Neural progenitor cell (in vitro differentiated cells): Measurements from ENCODE around the gene TAS2R19. TPM values are rescaled to one million over a fixed set of nuclear protein-coding genes. Genes with fewer than 3 reads are reported as not detected.
"Not testable (repeated sequence)": the region's sequence is repeated elsewhere in the genome, so short reads cannot be mapped to it uniquely, and the experiment has no call there.

Experiments used
- DNase-seq: peaks from one replicate; pipeline ENCODE4 v3.0.0-alpha.2; 2016; ENCODE audit warnings: low spot score
- H2AFZ ChIP-seq: fragments of 200-600 bp; sonication (generic); replicated peaks from 2 replicates; pipeline ENCODE4 v1.6.1; 2016; ENCODE audit warnings: antibody characterized with exemption
- H3F3A ChIP-seq: fragments of 200-600 bp; sonication (generic); 2 replicates; pipeline ENCODE4 v1.6.1; 2016; ENCODE audit warnings: antibody characterized with exemption, low read depth
- H3K27ac ChIP-seq: fragments of 200-600 bp; sonication (generic); 2 replicates; pipeline ENCODE4 v1.5.1; 2016; ENCODE audit warnings: mild to moderate bottlenecking
- H3K27me3 ChIP-seq: fragments of 200-600 bp; sonication (generic); 2 replicates; pipeline ENCODE4 v1.6.1; 2016; ENCODE audit warnings: mild to moderate bottlenecking, moderate library complexity
- H3K36me3 ChIP-seq: fragments of 200-600 bp; sonication (generic); 2 replicates; pipeline ENCODE4 v1.5.1; 2016
- H3K4me1 ChIP-seq: fragments of 200-600 bp; sonication (generic); 2 replicates; pipeline ENCODE4 v1.6.1; 2016; ENCODE audit warnings: mixed run types
- H3K4me2 ChIP-seq: fragments of 200-600 bp; sonication (generic); 2 replicates; pipeline ENCODE4 v1.6.1; 2016
- H3K4me3 ChIP-seq: fragments of 200-600 bp; sonication (generic); 2 replicates; pipeline ENCODE4 v1.5.1; 2016
- H3K79me2 ChIP-seq: fragments of 200-600 bp; sonication (generic); 2 replicates; pipeline ENCODE4 v1.6.1; 2016; ENCODE audit warnings: low read depth
- H3K9ac ChIP-seq: fragments of 200-600 bp; sonication (generic); 2 replicates; pipeline ENCODE4 v1.6.1; 2016
- H3K9me3 ChIP-seq: fragments of 200-600 bp; sonication (generic); 2 replicates; pipeline ENCODE4 v1.5.1; 2016; ENCODE audit warnings: low read depth
- H4K20me1 ChIP-seq: fragments of 200-600 bp; sonication (generic); 2 replicates; pipeline ENCODE4 v1.6.1; 2016; ENCODE audit warnings: low read depth
- H3K27ac Mint-ChIP-seq: 3 replicates; pipeline ENCODE4 v1.8.0; 2021; ENCODE audit warnings: mixed read lengths
- H3K27me3 Mint-ChIP-seq: 2 replicates; pipeline ENCODE4 v1.8.0; 2022; ENCODE audit warnings: low read depth, mild to moderate bottlenecking, inconsistent platforms, moderate library complexity, mixed read lengths; ENCODE audit not compliant: insufficient read depth
- H3K36me3 Mint-ChIP-seq: 3 replicates; pipeline ENCODE4 v1.8.0; 2021; ENCODE audit warnings: mixed read lengths
- H3K4me1 Mint-ChIP-seq: 3 replicates; pipeline ENCODE4 v1.8.0; 2021; ENCODE audit warnings: mixed read lengths
- H3K4me3 Mint-ChIP-seq: 3 replicates; pipeline ENCODE4 v1.8.0; 2021; ENCODE audit warnings: mild to moderate bottlenecking, moderate library complexity, mixed read lengths
- H3K9me3 Mint-ChIP-seq: 3 replicates; pipeline ENCODE4 v1.8.0; 2020; ENCODE audit warnings: mixed read lengths
- CTCF ChIP-seq: fragments of 200-600 bp; sonication (generic); IDR thresholded peaks from 2 replicates; pipeline ENCODE4 v1.5.1; 2017; ENCODE audit warnings: antibody characterized with exemption, mild to moderate bottlenecking
- EZH2 ChIP-seq: fragments of 200-600 bp; sonication (generic); IDR thresholded peaks from 2 replicates; pipeline ENCODE4 v1.6.1; 2017; ENCODE audit warnings: antibody characterized with exemption, mild to moderate bottlenecking, moderate library complexity
- EZH2phosphoT487 ChIP-seq: fragments of 200-600 bp; sonication (generic); IDR thresholded peaks from 2 replicates; pipeline ENCODE4 v1.6.1; 2017; ENCODE audit warnings: antibody characterized with exemption
- total RNA-seq: library from RNA; depleted of rRNA; stranded (reverse); fragments of >200 nt; gene quantifications from 2 replicates; pipeline ENCODE4 v1.2.3, GENCODE V29; 2015; ENCODE audit warnings: low replicate concordance

TAS2R19 gene
- total RNA-seq, 1 donor from 2014 or later: 9.7 TPM

GRCh38 chr12:11069854-11070365 lies 47.5 kb upstream of the TAS2R19 start:
- H2AFZ ChIP-seq: no peak overlapping the region

GRCh38 chr12:11067514-11067913 lies 45.1 kb upstream of the TAS2R19 start:
- Mint-ChIP-seq H3K9me3 (peaks cover 2% of the 10 kb centered on the region), H3K4me3 (no peak overlapping the region), H3K36me3 (peaks cover 16% of the 10 kb centered on the region), H3K4me1 (no peaks in the 10 kb centered on the region), H3K27me3 (no peaks in the 10 kb centered on the region), H3K27ac (no peak overlapping the region)
- no peak overlapping the region for H3K27ac ChIP-seq
- H3K27me3 ChIP-seq: no peaks in the 10 kb centered on the region
- no peaks in the 10 kb centered on the region for H3F3A ChIP-seq
- no peak overlapping the region for H3K4me2 ChIP-seq
- H3K79me2 ChIP-seq: peaks cover 21% of the 10 kb centered on the region
- H3K4me1 ChIP-seq: no peaks in the 10 kb centered on the region
- no peak overlapping the region for H2AFZ ChIP-seq
- DNase-seq: no peak
- H3K9ac ChIP-seq: no peak overlapping the region
- no peaks in the 10 kb centered on the region for H3K36me3 ChIP-seq
- peaks cover 6% of the 10 kb centered on the region for H4K20me1 ChIP-seq
- no peak for TF ChIP-seq EZH2phosphoT487
- no peak overlapping the region for H3K4me3 ChIP-seq
- H3K9me3 ChIP-seq: no peaks in the 10 kb centered on the region

More at GRCh38 chr12:11069854-11070365, 47.5 kb upstream of the TAS2R19 start:
- H3K9me3 ChIP-seq: no peaks in the 10 kb centered on the region
- H4K20me1 ChIP-seq: no peaks in the 10 kb centered on the region
- no peaks in the 10 kb centered on the region for H3F3A ChIP-seq
- no peak overlapping the region for H3K27ac ChIP-seq
- no peak overlapping the region for H3K27ac Mint-ChIP-seq
- no peaks in the 10 kb centered on the region for H3K36me3 ChIP-seq
- peaks cover 2% of the 10 kb centered on the region for H3K9me3 Mint-ChIP-seq
- DNase-seq: no peak
- H3K79me2 ChIP-seq: peaks cover 9% of the 10 kb centered on the region
- H3K4me2 ChIP-seq: no peak overlapping the region
- H3K36me3 Mint-ChIP-seq: peaks cover 14% of the 10 kb centered on the region
- no peak overlapping the region for H3K9ac ChIP-seq
- no peak overlapping the region for H3K4me3 ChIP-seq
- TF ChIP-seq EZH2phosphoT487 (no peak), EZH2 (no peak), CTCF (no peak)
- no peak overlapping the region for H3K4me3 Mint-ChIP-seq
- no peaks in the 10 kb centered on the region for H3K4me1 ChIP-seq
- H3K27me3 ChIP-seq: no peaks in the 10 kb centered on the region
- no peaks in the 10 kb centered on the region for H3K27me3 Mint-ChIP-seq
- no peaks in the 10 kb centered on the region for H3K4me1 Mint-ChIP-seq

GRCh38 chr12:11062194-11062593 lies 39.8 kb upstream of the TAS2R19 start, which contains the start of gene TAS2R46:
Gene TAS2R46, minus strand, starts transcription at chr12:11062294. Its CDS starts 0 bp downstream, at chr12:11062294.
- H3K4me1 ChIP-seq, H3F3A ChIP-seq, H3K4me3 Mint-ChIP-seq, H3K4me1 Mint-ChIP-seq, H3K27me3 ChIP-seq, H3K27me3 Mint-ChIP-seq, H3K9ac ChIP-seq, H3K9me3 ChIP-seq, H3K27ac Mint-ChIP-seq, H3K36me3 ChIP-seq, DNase-seq, H2AFZ ChIP-seq, H3K9me3 Mint-ChIP-seq, H3K4me3 ChIP-seq, H3K27ac ChIP-seq, H3K4me2 ChIP-seq: not testable (repeated sequence)
- H4K20me1 ChIP-seq: peaks cover 14% of the 10 kb centered on the region
- H3K79me2 ChIP-seq: peaks cover 48% of the 10 kb centered on the region
- H3K36me3 Mint-ChIP-seq: peaks cover 13% of the 10 kb centered on the region

GRCh38 chr12:11059784-11060183 lies 37.4 kb upstream of the TAS2R19 start:
- peaks cover 14% of the 10 kb centered on the region for H4K20me1 ChIP-seq
- TF ChIP-seq EZH2 (no peak), CTCF (no peak), EZH2phosphoT487 (no peak)
- no peak for DNase-seq
- Mint-ChIP-seq H3K27ac (no peak overlapping the region), H3K36me3 (peaks cover 9% of the 10 kb centered on the region), H3K9me3 (no peaks in the 10 kb centered on the region), H3K27me3 (no peaks in the 10 kb centered on the region), H3K4me1 (no peaks in the 10 kb centered on the region), H3K4me3 (no peak overlapping the region)
- H3K4me3 ChIP-seq: no peak overlapping the region
- H3K4me2 ChIP-seq: no peak overlapping the region
- no peak overlapping the region for H3K9ac ChIP-seq
- no peaks in the 10 kb centered on the region for H3F3A ChIP-seq
- no peaks in the 10 kb centered on the region for H3K36me3 ChIP-seq
- H2AFZ ChIP-seq: no peak overlapping the region
- no peaks in the 10 kb centered on the region for H3K9me3 ChIP-seq
- H3K27ac ChIP-seq: no peak overlapping the region
- H3K4me1 ChIP-seq: no peaks in the 10 kb centered on the region
- H3K79me2 ChIP-seq: peaks cover 45% of the 10 kb centered on the region
- no peaks in the 10 kb centered on the region for H3K27me3 ChIP-seq
